OCI-LY7 (cell line): Measurements from ENCODE around the gene CALN1. TPM values are rescaled to one million over a fixed set of nuclear protein-coding genes. Genes with fewer than 3 reads are reported as not detected.

ENCODE experiments used
- BruUV-seq: library from RNA; stranded (reverse); fragments of 400-500 nt; replicated peaks from 2 replicates; lab custom pipeline; 2021; lab: Mats Ljungman, UMichigan
- CTCF ChIA-PET: fragments of 300-600 bp; sonication (Branson Sonifier 250); formaldehyde crosslinking; loops from one replicate; lab custom pipeline; 2022; ENCODE audit warnings: antibody characterized with exemption; ENCODE audit not compliant: unreplicated experiment; lab: Charles Lee
- POLR2A ChIA-PET: fragments of 300-600 bp; sonication (Branson Sonifier 250); formaldehyde crosslinking; loops from one replicate; lab custom pipeline; 2022; ENCODE audit warnings: antibody characterized with exemption; lab: Charles Lee
- DNase-seq: peaks from one replicate; pipeline ENCODE4 v3.0.0-alpha.2; 2015; ENCODE audit warnings: low spot score
- H2AFZ ChIP-seq: fragments of 200-600 bp; sonication (generic), shearing (Covaris generic); 2 replicates; pipeline ENCODE4 v1.6.1; 2014; ENCODE audit warnings: mild to moderate bottlenecking, antibody characterized with exemption, low read length, moderate library complexity
- H3K27ac ChIP-seq: fragments of 200-600 bp; sonication (generic); 2 replicates; pipeline ENCODE4 v1.5.1; 2014; ENCODE audit warnings: mixed run types, low read depth, mild to moderate bottlenecking, moderate library complexity, low read length, inconsistent platforms; ENCODE audit not compliant: poor library complexity, severe bottlenecking
- H3K36me3 ChIP-seq: fragments of 200-600 bp; sonication (generic); 2 replicates; pipeline ENCODE4 v1.6.1; 2014; ENCODE audit warnings: mild to moderate bottlenecking, antibody characterized with exemption, low read length, moderate library complexity, mixed read lengths; ENCODE audit not compliant: insufficient read depth
- H3K4me1 ChIP-seq: fragments of 200-600 bp; sonication (generic); 2 replicates; pipeline ENCODE4 v1.5.1; 2014; ENCODE audit warnings: mild to moderate bottlenecking, low read length; ENCODE audit not compliant: insufficient read depth, poor library complexity, severe bottlenecking
- H3K4me2 ChIP-seq: fragments of 200-600 bp; sonication (generic); 2 replicates; pipeline ENCODE4 v1.6.1; 2014; ENCODE audit warnings: mild to moderate bottlenecking, low read length
- H3K4me3 ChIP-seq: fragments of 200-600 bp; sonication (generic); 2 replicates; pipeline ENCODE4 v1.5.1; 2014; ENCODE audit warnings: mild to moderate bottlenecking, low read depth, low read length; ENCODE audit not compliant: poor library complexity, severe bottlenecking
- H3K79me2 ChIP-seq: fragments of 200-600 bp; sonication (generic); 2 replicates; pipeline ENCODE4 v1.6.1; 2016; ENCODE audit warnings: low read depth, mild to moderate bottlenecking, low read length, moderate library complexity, mixed read lengths; ENCODE audit not compliant: insufficient read depth
- H3K9me2 ChIP-seq: fragments of 200-600 bp; sonication (generic); 2 replicates; pipeline ENCODE4 v1.6.1; 2016; ENCODE audit warnings: mild to moderate bottlenecking, low read length, mixed read lengths; ENCODE audit not compliant: insufficient read depth
- H3K9me3 ChIP-seq: fragments of 200-600 bp; sonication (generic); 2 replicates; pipeline ENCODE4 v1.6.1; 2014; ENCODE audit warnings: mild to moderate bottlenecking, mixed run types, low read length, mixed read lengths
- H4K20me1 ChIP-seq: fragments of 200-600 bp; sonication (generic); 2 replicates; pipeline ENCODE4 v1.6.1; 2014; ENCODE audit warnings: mild to moderate bottlenecking, antibody characterized with exemption, low read length, moderate library complexity, mixed read lengths; ENCODE audit not compliant: insufficient read depth
- EZH2phosphoT487 ChIP-seq: fragments of 200-600 bp; sonication (generic); IDR thresholded peaks from 2 replicates; pipeline ENCODE4 v1.6.1; 2018; ENCODE audit warnings: low read depth, borderline replicate concordance, mild to moderate bottlenecking, mixed run types, antibody characterized with exemption, low read length, moderate library complexity, mixed read lengths
- intact Hi-C: fragments of 100-400 bp; cut with micrococcal nuclease; formaldehyde crosslinking; loops from one replicate; pipeline ENCODE4 v1.10.0; 2022; ENCODE audit not compliant: unreplicated experiment
- total RNA-seq, 2 experiments: library from RNA; depleted of rRNA in 1 of 2; stranded (reverse); fragments of >200 nt in 1 of 2; shearing (Covaris generic) in 1 of 2; gene quantifications; 2 replicates each; pipeline ENCODE4 v1.2.3, GENCODE V29; 2014 to 2022
- TF ChIP-seq, protein P1 (sequence below): fragments of 200-600 bp; sonication (generic); conservative IDR thresholded peaks from 2 replicates; pipeline ENCODE4 v1.5.1; 2014; ENCODE audit warnings: mild to moderate bottlenecking, antibody characterized with exemption, low read length, moderate library complexity, mixed read lengths

Gene CALN1
- total RNA-seq, 2 experiments from 2014 or later, result not detected

- TF ChIP-seq EZH2phosphoT487, result no peak
- TF ChIP-seq, protein P1, sequence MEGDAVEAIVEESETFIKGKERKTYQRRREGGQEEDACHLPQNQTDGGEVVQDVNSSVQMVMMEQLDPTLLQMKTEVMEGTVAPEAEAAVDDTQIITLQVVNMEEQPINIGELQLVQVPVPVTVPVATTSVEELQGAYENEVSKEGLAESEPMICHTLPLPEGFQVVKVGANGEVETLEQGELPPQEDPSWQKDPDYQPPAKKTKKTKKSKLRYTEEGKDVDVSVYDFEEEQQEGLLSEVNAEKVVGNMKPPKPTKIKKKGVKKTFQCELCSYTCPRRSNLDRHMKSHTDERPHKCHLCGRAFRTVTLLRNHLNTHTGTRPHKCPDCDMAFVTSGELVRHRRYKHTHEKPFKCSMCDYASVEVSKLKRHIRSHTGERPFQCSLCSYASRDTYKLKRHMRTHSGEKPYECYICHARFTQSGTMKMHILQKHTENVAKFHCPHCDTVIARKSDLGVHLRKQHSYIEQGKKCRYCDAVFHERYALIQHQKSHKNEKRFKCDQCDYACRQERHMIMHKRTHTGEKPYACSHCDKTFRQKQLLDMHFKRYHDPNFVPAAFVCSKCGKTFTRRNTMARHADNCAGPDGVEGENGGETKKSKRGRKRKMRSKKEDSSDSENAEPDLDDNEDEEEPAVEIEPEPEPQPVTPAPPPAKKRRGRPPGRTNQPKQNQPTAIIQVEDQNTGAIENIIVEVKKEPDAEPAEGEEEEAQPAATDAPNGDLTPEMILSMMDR, result no peak
- Histone ChIP-seq H3K4me1 (no peaks in the 10 kb centered on the region), H2AFZ (no peak overlapping the region), H3K9me3 (no peaks in the 10 kb centered on the region), H3K4me3 (no peak overlapping the region), H3K27ac (no peak overlapping the region), H3K4me2 (no peak overlapping the region), H4K20me1 (no peaks in the 10 kb centered on the region), H3K79me2 (no peaks in the 10 kb centered on the region), H3K9me2 (no peaks in the 10 kb centered on the region), H3K36me3 (no peaks in the 10 kb centered on the region)
- intact Hi-C loops, result no loop called here
- CTCF ChIA-PET, result no interaction called here
- POLR2A ChIA-PET, result no interaction called here
- DNase-seq, result peak; percentile 13
- no TSS peak for BruUV-seq
These were observed 624.6 kb downstream of the CALN1 start for GRCh38 chr7:71787513-71787912.

GRCh38 chr7:71785216-71785615 is 626.9 kb downstream of the CALN1 start:
- intact Hi-C loops, result no loop called here
- CTCF ChIA-PET, result no interaction called here
- no peak overlapping the region for H2AFZ ChIP-seq
- H3K36me3 ChIP-seq, result no peaks in the 10 kb centered on the region
- H3K79me2 ChIP-seq, result no peaks in the 10 kb centered on the region
- POLR2A ChIA-PET, result no interaction called here
- H3K27ac ChIP-seq, result no peak overlapping the region
- no TSS peak for BruUV-seq
- H3K9me2 ChIP-seq, result no peaks in the 10 kb centered on the region
- no peak overlapping the region for H3K4me3 ChIP-seq
- H3K4me2 ChIP-seq, result no peak overlapping the region
- TF ChIP-seq, protein P1, result no peak
- TF ChIP-seq EZH2phosphoT487, result no peak
- no peaks in the 10 kb centered on the region for H3K9me3 ChIP-seq
- no peaks in the 10 kb centered on the region for H4K20me1 ChIP-seq
- no peak for DNase-seq
- H3K4me1 ChIP-seq, result no peaks in the 10 kb centered on the region

DNA sequence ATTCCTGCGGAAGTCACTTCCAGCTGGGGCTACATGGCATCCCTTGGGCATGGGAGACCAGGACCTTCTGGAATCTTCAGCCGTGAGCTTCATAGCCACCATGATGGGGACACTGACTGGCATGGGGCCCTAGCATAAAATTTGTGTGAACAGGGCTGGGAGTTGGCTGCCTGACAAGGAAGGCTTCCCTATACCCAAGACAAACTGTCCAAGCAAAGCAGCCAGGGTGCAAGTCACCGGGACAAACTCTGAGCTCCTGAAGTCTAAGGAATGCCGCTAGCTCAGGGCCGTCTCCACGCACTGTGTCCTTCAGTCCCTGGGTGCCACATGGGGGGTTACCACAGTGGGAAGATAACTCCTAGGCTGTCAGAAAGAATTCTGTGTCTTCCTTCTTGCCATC is 627.4 kb downstream of the CALN1 start:
- no peaks in the 10 kb centered on the region for H3K9me2 ChIP-seq
- DNase-seq, result no peak
- POLR2A ChIA-PET, result no interaction called here
- no peak overlapping the region for H3K4me2 ChIP-seq
- H3K4me1 ChIP-seq, result no peaks in the 10 kb centered on the region
- intact Hi-C loops, result no loop called here
- no peaks in the 10 kb centered on the region for H3K79me2 ChIP-seq
- no peak overlapping the region for H3K4me3 ChIP-seq
- H3K27ac ChIP-seq, result no peak overlapping the region
- CTCF ChIA-PET, result no interaction called here
- no TSS peak for BruUV-seq
- no peaks in the 10 kb centered on the region for H4K20me1 ChIP-seq
- no peaks in the 10 kb centered on the region for H3K9me3 ChIP-seq
- no peak for TF ChIP-seq EZH2phosphoT487
- TF ChIP-seq, protein P1, result no peak
- H3K36me3 ChIP-seq, result no peaks in the 10 kb centered on the region
- H2AFZ ChIP-seq, result no peak overlapping the region
